HepG2 (cell line): ENCODE measurements around the gene STEAP2. TPM values are rescaled to one million over a fixed set of nuclear protein-coding genes. Genes with fewer than 3 reads are reported as not detected.

Experiments used
- ATM ChIP-seq: fragments of 450-650 bp; IDR thresholded peaks from 2 replicates; pipeline ENCODE4 v1.7.1; 2017; ENCODE audit warnings: mild to moderate bottlenecking, borderline replicate concordance
- BRCA1 ChIP-seq: sonication (generic); formaldehyde crosslinking; IDR thresholded peaks from 2 replicates; pipeline ENCODE4 v1.4.0; 2020; ENCODE audit warnings: missing genetic modification reagents
- CREB1 ChIP-seq, 2 experiments: fragments of 450-650 bp in 1 of 2; IDR thresholded peaks; 2 replicates each; pipeline ENCODE4 v1.6.1; 2016 to 2017; ENCODE audit warnings: control low read depth in 1 of 2, mild to moderate bottlenecking in 1 of 2, missing compliant biosample characterization in 1 of 2, missing genetic modification characterization in 1 of 2
- FOXK2 ChIP-seq: fragments of 450-650 bp; IDR thresholded peaks from 2 replicates; pipeline ENCODE4 v1.6.1; 2016
- NR2F1 ChIP-seq, 2 experiments: fragments of 450-650 bp in 1 of 2; formaldehyde crosslinking in 1 of 2; IDR thresholded peaks; 2 replicates each; pipeline versions ENCODE4 v1.5.0 to v1.6.1; 2016 to 2020; ENCODE audit warnings: mild to moderate bottlenecking in 1 of 2, missing compliant biosample characterization in 1 of 2, missing genetic modification reagents in 1 of 2, moderate library complexity in 1 of 2
- RXRA ChIP-seq: sonication (generic); formaldehyde crosslinking; IDR thresholded peaks from 2 replicates; pipeline ENCODE4 v1.5.1; 2020; ENCODE audit warnings: missing genetic modification reagents
- ZNF318 ChIP-seq: sonication (generic); formaldehyde crosslinking; IDR thresholded peaks from 2 replicates; pipeline ENCODE4 v1.4.0; 2020; ENCODE audit warnings: mild to moderate bottlenecking, missing genetic modification reagents
- ZNF329 ChIP-seq: sonication (generic); formaldehyde crosslinking; IDR thresholded peaks from 2 replicates; pipeline ENCODE4 v1.9.0; 2021; ENCODE audit warnings: low read depth, mild to moderate bottlenecking, missing genetic modification reagents
- ZNF432 ChIP-seq: sonication (generic); formaldehyde crosslinking; IDR thresholded peaks from 2 replicates; pipeline ENCODE4 v1.5.0; 2020; ENCODE audit warnings: missing genetic modification reagents, mild to moderate bottlenecking, borderline replicate concordance
- ZNF530 ChIP-seq: sonication (generic); formaldehyde crosslinking; IDR thresholded peaks from 2 replicates; pipeline ENCODE4 v1.5.0; 2020; ENCODE audit warnings: low read depth, mild to moderate bottlenecking, missing genetic modification reagents
- polyA plus RNA-seq, 8 experiments: library from polyadenylated mRNA; depleted of rRNA in 3 of 8; stranded (reverse) in 7 of 8; unstranded in 1 of 8; fragments of >200 nt; fragmentation: Illumina TruSeq in 4 of 8; extraction: Trizol in 4 of 8; gene quantifications; 2 replicates each; pipeline versions ENCODE4 v1.2.1 to v1.2.3, GENCODE V29; 2011 to 2016; ENCODE audit warnings: low read depth in 4 of 8, missing spikeins in 1 of 8, mixed read lengths in 1 of 8; ENCODE audit not compliant: insufficient read depth in 1 of 8
- total RNA-seq, 5 experiments: library from RNA; depleted of rRNA; stranded (reverse); fragments of >200 nt; fragmentation: Illumina TruSeq; extraction: Trizol; gene quantifications; 2 replicates each; pipeline ENCODE4 v1.2.3, GENCODE V29; 2016; ENCODE audit warnings: low read depth in 1 of 5
- TF ChIP-seq, protein P1 (sequence below): sonication (generic); formaldehyde crosslinking; IDR thresholded peaks from 2 replicates; pipeline ENCODE4 v1.5.0; 2020; ENCODE audit warnings: mild to moderate bottlenecking, missing genetic modification reagents, borderline replicate concordance
- TF ChIP-seq, protein P2 (sequence below): sonication (generic); formaldehyde crosslinking; conservative IDR thresholded peaks from 2 replicates; pipeline ENCODE4 v1.8.1; 2023; ENCODE audit warnings: missing genetic modification reagents

The STEAP2 gene
- total and polyA plus RNA-seq, 2 of the 13 experiments (the other 11 are each of a cell fraction or from before 2014, with no cell fraction given): 4.3 to 4.4 TPM

- TF ChIP-seq ZNF530 (CRISPR knock-in tag) (no peak), BRCA1 (no peak), ZNF329 (CRISPR knock-in tag) (no peak), NR2F1 (CRISPR knock-in tag; IDR thresholded peaks at IDR 0.05) (no peak), ATM (no peak), FOXK2 (no peak), ZNF432 (CRISPR knock-in tag) (no peak), RXRA (CRISPR knock-in tag) (no peak), CREB1 (IDR thresholded peaks at IDR 0.05) (no peak), CREB1 (CRISPR knock-in tag; IDR thresholded peaks at IDR 0.05) (no peak), ZNF318 (no peak)
- TF ChIP-seq, protein P1, sequence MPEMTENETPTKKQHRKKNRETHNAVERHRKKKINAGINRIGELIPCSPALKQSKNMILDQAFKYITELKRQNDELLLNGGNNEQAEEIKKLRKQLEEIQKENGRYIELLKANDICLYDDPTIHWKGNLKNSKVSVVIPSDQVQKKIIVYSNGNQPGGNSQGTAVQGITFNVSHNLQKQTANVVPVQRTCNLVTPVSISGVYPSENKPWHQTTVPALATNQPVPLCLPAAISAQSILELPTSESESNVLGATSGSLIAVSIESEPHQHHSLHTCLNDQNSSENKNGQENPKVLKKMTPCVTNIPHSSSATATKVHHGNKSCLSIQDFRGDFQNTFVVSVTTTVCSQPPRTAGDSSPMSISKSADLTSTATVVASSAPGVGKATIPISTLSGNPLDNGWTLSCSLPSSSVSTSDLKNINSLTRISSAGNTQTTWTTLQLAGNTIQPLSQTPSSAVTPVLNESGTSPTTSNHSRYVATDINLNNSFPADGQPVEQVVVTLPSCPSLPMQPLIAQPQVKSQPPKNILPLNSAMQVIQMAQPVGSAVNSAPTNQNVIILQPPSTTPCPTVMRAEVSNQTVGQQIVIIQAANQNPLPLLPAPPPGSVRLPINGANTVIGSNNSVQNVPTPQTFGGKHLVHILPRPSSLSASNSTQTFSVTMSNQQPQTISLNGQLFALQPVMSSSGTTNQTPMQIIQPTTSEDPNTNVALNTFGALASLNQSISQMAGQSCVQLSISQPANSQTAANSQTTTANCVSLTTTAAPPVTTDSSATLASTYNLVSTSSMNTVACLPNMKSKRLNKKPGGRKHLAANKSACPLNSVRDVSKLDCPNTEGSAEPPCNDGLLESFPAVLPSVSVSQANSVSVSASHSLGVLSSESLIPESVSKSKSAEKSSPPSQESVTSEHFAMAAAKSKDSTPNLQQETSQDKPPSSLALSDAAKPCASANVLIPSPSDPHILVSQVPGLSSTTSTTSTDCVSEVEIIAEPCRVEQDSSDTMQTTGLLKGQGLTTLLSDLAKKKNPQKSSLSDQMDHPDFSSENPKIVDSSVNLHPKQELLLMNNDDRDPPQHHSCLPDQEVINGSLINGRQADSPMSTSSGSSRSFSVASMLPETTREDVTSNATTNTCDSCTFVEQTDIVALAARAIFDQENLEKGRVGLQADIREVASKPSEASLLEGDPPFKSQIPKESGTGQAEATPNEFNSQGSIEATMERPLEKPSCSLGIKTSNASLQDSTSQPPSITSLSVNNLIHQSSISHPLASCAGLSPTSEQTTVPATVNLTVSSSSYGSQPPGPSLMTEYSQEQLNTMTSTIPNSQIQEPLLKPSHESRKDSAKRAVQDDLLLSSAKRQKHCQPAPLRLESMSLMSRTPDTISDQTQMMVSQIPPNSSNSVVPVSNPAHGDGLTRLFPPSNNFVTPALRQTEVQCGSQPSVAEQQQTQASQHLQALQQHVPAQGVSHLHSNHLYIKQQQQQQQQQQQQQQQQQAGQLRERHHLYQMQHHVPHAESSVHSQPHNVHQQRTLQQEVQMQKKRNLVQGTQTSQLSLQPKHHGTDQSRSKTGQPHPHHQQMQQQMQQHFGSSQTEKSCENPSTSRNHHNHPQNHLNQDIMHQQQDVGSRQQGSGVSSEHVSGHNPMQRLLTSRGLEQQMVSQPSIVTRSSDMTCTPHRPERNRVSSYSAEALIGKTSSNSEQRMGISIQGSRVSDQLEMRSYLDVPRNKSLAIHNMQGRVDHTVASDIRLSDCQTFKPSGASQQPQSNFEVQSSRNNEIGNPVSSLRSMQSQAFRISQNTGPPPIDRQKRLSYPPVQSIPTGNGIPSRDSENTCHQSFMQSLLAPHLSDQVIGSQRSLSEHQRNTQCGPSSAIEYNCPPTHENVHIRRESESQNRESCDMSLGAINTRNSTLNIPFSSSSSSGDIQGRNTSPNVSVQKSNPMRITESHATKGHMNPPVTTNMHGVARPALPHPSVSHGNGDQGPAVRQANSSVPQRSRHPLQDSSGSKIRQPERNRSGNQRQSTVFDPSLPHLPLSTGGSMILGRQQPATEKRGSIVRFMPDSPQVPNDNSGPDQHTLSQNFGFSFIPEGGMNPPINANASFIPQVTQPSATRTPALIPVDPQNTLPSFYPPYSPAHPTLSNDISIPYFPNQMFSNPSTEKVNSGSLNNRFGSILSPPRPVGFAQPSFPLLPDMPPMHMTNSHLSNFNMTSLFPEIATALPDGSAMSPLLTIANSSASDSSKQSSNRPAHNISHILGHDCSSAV: 0 out of 2 replicates have a peak, but pooled peaks have one; percentile 12
- TF ChIP-seq, protein P2, sequence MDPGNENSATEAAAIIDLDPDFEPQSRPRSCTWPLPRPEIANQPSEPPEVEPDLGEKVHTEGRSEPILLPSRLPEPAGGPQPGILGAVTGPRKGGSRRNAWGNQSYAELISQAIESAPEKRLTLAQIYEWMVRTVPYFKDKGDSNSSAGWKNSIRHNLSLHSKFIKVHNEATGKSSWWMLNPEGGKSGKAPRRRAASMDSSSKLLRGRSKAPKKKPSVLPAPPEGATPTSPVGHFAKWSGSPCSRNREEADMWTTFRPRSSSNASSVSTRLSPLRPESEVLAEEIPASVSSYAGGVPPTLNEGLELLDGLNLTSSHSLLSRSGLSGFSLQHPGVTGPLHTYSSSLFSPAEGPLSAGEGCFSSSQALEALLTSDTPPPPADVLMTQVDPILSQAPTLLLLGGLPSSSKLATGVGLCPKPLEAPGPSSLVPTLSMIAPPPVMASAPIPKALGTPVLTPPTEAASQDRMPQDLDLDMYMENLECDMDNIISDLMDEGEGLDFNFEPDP (CRISPR knock-in tag): 0 out of 2 replicates have a peak, but pooled peaks have one; percentile 72
These were observed 582 bp downstream of the STEAP2 start (continued) for GRCh38 chr7:90212149-90212495.
